Central memory CD8-positive, alpha-beta T cell (primary cell): ENCODE data around the gene PURB.
"Not testable (repeated sequence)": the region's sequence is repeated elsewhere in the genome, so short reads cannot be mapped to it uniquely, and the experiment has no call there.

ENCODE experiments used
- ATAC-seq: fragments of 150-1000 bp; cut with Tn5 transposase; replicated peaks from 2 replicates; pipeline ENCODE4 v1.10.0; 2022; ENCODE audit warnings: mild to moderate bottlenecking, moderate FRiP score, moderate number of reproducible peaks; ENCODE audit not compliant: poor library complexity, severe bottlenecking; ENCODE audit errors: extremely low read depth
- DNase-seq, 2 donors: peaks; one replicate each; pipeline ENCODE4 v3.0.0; 2021; ENCODE audit warnings: low spot score in 2 of 2
- H3K27ac Mint-ChIP-seq: one replicate; pipeline ENCODE4 v1.8.0; 2022; ENCODE audit warnings: low read depth, mild to moderate bottlenecking, moderate library complexity, mixed read lengths
- H3K27me3 Mint-ChIP-seq: one replicate; pipeline ENCODE4 v1.8.0; 2022; ENCODE audit warnings: mixed read lengths
- H3K36me3 Mint-ChIP-seq: one replicate; pipeline ENCODE4 v1.8.0; 2022; ENCODE audit warnings: mild to moderate bottlenecking, moderate library complexity, mixed read lengths; ENCODE audit not compliant: insufficient read depth
- H3K4me1 Mint-ChIP-seq: one replicate; pipeline ENCODE4 v1.8.0; 2022; ENCODE audit warnings: mixed read lengths
- H3K4me3 Mint-ChIP-seq: one replicate; pipeline ENCODE4 v1.8.0; 2022; ENCODE audit warnings: mild to moderate bottlenecking, moderate library complexity, mixed read lengths
- H3K9me3 Mint-ChIP-seq: one replicate; pipeline ENCODE4 v1.8.0; 2022; ENCODE audit warnings: mixed read lengths

Gene PURB

DNA sequence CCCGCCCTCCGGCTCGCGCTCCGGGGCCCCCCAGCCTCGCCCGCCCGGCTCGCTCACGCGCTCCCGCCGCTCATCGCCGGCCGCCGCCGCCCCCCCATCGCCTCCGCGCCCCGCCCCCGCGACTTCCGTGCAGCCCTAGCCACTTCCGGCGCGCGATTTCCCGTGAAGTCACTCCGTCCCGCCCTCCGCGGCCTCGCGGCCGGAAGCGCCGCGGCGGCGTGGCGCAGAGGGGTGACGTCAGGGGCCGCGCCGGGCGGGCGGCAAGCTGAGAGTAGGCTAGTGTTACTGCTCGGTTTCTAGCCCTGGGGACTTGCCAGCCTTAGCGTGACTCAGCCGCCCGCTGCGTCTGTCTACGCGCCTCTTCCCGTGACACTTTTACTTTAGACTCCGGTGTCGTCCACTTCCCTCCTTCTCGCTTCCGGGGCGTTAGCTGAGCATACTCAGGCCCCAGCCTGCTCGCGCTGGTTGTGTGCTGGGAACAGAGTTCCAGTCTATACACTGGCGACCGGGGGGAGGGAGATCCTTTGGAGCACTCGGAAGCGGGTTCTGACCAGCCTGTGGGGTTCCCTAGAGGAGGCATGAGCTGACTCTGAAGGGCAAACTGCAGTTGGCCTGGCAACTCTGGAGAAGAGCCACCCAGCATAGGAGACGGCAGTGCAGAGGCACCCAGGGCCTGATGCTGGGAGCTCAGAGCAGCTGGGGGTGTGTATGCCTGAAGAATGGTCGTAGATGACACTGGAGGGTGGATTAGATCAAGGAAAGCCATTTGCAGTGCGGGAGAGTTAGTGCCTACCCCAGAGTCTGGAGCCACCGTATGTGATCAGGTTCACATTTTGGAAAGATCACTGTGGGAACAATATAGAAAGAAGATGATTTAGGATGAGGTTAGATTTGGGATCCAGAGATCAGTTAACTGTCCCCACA, at the start of gene PURB:
TSS of gene PURB (minus strand) at position 137 of the 924 bp plus-strand sequence. CDS start 182 bp downstream, outside the sequence.
- no peaks in the 10 kb centered on the region for H3K27me3 Mint-ChIP-seq
- peak; percentile 91 for ATAC-seq

DNA sequence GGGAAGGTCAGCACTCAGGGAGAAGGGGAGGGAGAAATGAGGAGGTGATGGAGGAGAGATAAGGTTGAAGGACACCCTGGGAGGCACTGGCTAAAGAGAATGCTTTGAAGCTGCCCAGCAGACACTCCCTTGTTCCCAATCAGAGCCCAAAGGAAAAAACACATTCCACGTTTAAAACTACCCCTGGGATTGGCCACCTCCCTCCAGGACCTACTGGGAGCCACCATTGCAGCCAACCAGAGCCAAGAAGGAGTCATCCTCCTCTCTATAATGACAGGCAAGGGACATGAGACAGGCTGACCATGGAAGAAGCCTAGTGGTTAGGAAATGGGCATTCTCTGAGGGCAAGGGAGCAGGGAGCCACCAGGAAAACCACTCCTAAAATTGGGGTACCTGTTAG, 49.7 kb upstream of the PURB start:
- no peak overlapping the region for H3K4me3 Mint-ChIP-seq
- H3K4me1 Mint-ChIP-seq: no peaks in the 10 kb centered on the region
- H3K9me3 Mint-ChIP-seq: no peaks in the 10 kb centered on the region
- DNase-seq (no peak), ATAC-seq (no peak)
- no peaks in the 10 kb centered on the region for H3K36me3 Mint-ChIP-seq
- no peak overlapping the region for H3K27ac Mint-ChIP-seq
- H3K27me3 Mint-ChIP-seq: peaks cover 37% of the 10 kb centered on the region

More for the DNA sequence above, at the start of gene PURB:
- Mint-ChIP-seq H3K27ac (peak within 1 kb of the TSS; percentile 100), H3K4me3 (peak within 1 kb of the TSS; percentile 95), H3K9me3 (no peaks in the 10 kb centered on the region), H3K4me1 (peaks cover 39% of the 10 kb centered on the region), H3K36me3 (peaks cover 19% of the 10 kb centered on the region)
- DNase-seq: peak; percentile 91 to 96

DNA sequence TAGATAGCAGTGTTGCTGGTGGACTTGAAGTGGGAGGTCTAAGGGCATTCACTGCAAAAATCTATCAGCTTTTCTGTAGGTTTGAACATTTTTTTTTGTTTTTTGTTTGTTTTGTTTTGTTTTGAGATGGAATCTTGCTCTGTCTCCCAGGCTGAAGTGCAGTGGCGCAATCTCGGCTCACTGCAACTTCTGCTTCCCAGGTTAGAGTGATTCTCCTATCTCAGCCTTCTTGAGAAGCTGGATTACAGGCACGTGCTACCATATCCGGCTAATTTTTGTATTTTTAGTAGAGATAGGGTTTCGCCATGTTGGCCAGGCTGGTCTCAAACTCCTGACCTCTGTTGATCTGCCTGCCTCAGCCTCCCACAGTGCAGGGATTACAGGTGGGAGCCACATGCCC, 49.2 kb upstream of the PURB start:
- not testable (repeated sequence) for DNase-seq

DNA sequence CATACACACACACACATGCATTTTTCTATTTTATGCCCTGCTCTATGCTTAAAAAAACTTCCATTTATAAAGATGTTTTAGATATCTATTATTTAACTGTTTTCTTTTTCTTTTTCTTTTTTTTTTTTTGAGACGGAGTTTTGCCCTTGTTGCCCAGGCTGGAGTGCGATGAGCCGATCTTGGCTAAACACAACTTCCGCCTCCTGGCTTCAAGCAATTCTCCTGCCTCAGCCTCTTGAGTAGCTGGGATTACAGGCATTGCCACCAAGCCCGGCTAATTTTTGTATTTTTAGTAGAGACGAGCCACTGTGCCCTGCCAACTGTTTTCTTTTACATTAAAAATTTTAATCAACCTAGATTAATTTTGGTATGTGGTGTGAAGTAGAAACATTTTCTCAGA, 45.6 kb upstream of the PURB start:
- H3K27me3 Mint-ChIP-seq: peaks cover 51% of the 10 kb centered on the region
- no peak overlapping the region for H3K4me3 Mint-ChIP-seq
- no peaks in the 10 kb centered on the region for H3K9me3 Mint-ChIP-seq
- no peaks in the 10 kb centered on the region for H3K36me3 Mint-ChIP-seq
- DNase-seq (no peak), ATAC-seq (no peak)
- no peaks in the 10 kb centered on the region for H3K4me1 Mint-ChIP-seq
- H3K27ac Mint-ChIP-seq: no peak overlapping the region

More for the DNA sequence above, 49.2 kb upstream of the PURB start:
- not testable (repeated sequence) for H3K4me3 Mint-ChIP-seq, H3K36me3 Mint-ChIP-seq, H3K27ac Mint-ChIP-seq, H3K4me1 Mint-ChIP-seq, ATAC-seq, H3K9me3 Mint-ChIP-seq
- peaks cover 42% of the 10 kb centered on the region for H3K27me3 Mint-ChIP-seq

DNA sequence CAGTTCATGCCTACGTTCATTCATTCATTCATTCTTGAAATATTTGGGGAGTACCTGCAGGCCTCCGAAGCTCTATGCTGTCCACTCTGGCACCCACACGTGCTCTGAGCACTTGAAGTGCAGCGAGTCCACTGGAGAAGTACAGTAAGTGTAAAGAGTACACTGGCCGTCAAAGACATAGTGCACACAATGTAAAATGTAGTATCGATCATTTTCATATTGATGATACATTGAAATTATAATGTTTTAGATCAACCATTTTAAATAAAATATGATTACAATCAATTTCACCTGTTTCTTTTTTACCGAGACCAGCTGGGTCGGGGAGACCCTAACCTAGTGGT, 37.0 kb upstream of the PURB start:
- no peaks in the 10 kb centered on the region for H3K9me3 Mint-ChIP-seq
- H3K27ac Mint-ChIP-seq: no peak overlapping the region
- ATAC-seq (no peak), DNase-seq (no peak)
- no peak overlapping the region for H3K4me3 Mint-ChIP-seq
- H3K4me1 Mint-ChIP-seq: peaks cover 5% of the 10 kb centered on the region
- no peaks in the 10 kb centered on the region for H3K27me3 Mint-ChIP-seq
- H3K36me3 Mint-ChIP-seq: no peaks in the 10 kb centered on the region

GRCh38 chr7:44921607-44922350, 36.4 kb upstream of the PURB start:
- ATAC-seq (peak; percentile 95), DNase-seq (peak; percentile 86 to 98)
- H3K4me3 Mint-ChIP-seq: no peak overlapping the region
- H3K27ac Mint-ChIP-seq: no peak overlapping the region
- H3K27me3 Mint-ChIP-seq: no peaks in the 10 kb centered on the region
- H3K4me1 Mint-ChIP-seq: peaks cover 5% of the 10 kb centered on the region
- no peaks in the 10 kb centered on the region for H3K9me3 Mint-ChIP-seq
- H3K36me3 Mint-ChIP-seq: no peaks in the 10 kb centered on the region

DNA sequence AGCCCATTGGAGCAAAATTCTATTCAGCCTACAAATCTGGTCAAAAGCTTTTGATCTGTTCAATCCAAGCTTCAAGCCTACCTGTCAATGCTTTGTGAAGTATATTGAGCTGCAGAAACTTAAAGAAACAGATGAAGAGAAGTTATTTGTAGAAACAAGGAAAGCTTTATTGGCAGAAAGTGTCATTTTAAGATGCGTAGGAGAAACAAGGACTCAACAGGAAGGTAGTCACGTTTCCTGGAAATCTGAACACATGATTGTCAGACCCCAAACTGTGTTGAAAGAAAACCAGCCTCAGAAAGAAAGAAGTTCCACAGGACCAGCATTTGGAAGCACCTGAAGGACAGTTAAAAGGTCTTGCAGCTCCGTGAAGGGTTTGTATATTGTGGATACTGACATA, 34.8 kb upstream of the PURB start:
- Mint-ChIP-seq H3K36me3 (no peaks in the 10 kb centered on the region), H3K4me1 (peaks cover 7% of the 10 kb centered on the region), H3K4me3 (no peak overlapping the region), H3K27me3 (no peaks in the 10 kb centered on the region), H3K9me3 (no peaks in the 10 kb centered on the region), H3K27ac (no peak overlapping the region)
- no peak for ATAC-seq
- no peak for DNase-seq

GRCh38 chr7:44918029-44918428, 32.7 kb upstream of the PURB start:
- no peak overlapping the region for H3K4me3 Mint-ChIP-seq
- no peaks in the 10 kb centered on the region for H3K27me3 Mint-ChIP-seq
- no peak overlapping the region for H3K27ac Mint-ChIP-seq
- DNase-seq (no peak), ATAC-seq (no peak)
- peaks cover 10% of the 10 kb centered on the region for H3K4me1 Mint-ChIP-seq
- peaks cover 4% of the 10 kb centered on the region for H3K36me3 Mint-ChIP-seq
- no peaks in the 10 kb centered on the region for H3K9me3 Mint-ChIP-seq

- no peak overlapping the region for H3K4me3 Mint-ChIP-seq
- DNase-seq (no peak), ATAC-seq (no peak)
- H3K36me3 Mint-ChIP-seq: peaks cover 4% of the 10 kb centered on the region
- peaks cover 10% of the 10 kb centered on the region for H3K4me1 Mint-ChIP-seq
- H3K27ac Mint-ChIP-seq: no peak overlapping the region
- H3K27me3 Mint-ChIP-seq: no peaks in the 10 kb centered on the region
- H3K9me3 Mint-ChIP-seq: no peaks in the 10 kb centered on the region
These were observed 32.1 kb upstream of the PURB start for GRCh38 chr7:44917465-44917864.

DNA sequence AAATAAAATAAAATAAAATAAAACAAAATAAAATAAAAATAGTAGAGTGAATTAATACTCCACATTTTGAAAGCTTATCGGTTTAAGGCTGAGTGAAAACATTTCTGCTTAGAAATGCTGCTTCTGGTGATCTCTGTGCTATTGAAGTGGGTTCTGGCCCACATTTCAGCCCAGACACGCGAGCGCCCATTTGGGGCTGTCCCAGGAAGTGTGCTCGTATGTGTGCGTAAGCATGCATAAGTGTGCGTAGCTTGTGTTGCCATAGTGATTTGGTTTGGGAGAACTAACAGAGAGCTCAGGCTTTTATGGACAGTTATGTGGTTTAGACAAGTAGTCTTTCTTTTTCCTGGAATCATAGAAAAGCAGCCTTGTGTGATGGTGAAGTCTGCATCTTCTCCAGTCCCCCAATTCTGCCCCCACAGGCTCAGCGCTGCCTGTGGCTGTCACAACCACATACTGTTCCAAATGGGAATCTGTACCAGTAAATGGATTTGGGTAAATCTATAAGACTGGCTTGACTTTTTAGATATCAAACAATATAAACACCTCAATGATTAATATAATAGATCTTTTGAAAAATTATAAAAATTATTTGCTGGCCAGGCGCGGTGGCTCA, 29.8 kb upstream of the PURB start:
- peak; percentile 96 for ATAC-seq
- peak in 1 of 2 donors; percentile 60 for DNase-seq
- H3K36me3 Mint-ChIP-seq: peaks cover 4% of the 10 kb centered on the region
- H3K27ac Mint-ChIP-seq: no peak overlapping the region
- peaks cover 5% of the 10 kb centered on the region for H3K4me1 Mint-ChIP-seq
- H3K9me3 Mint-ChIP-seq: no peaks in the 10 kb centered on the region
- H3K4me3 Mint-ChIP-seq: no peak overlapping the region
- H3K27me3 Mint-ChIP-seq: no peaks in the 10 kb centered on the region

GRCh38 chr7:44912775-44913347, 27.5 kb upstream of the PURB start:
- H3K36me3 Mint-ChIP-seq: peaks cover 6% of the 10 kb centered on the region

GRCh38 chr7:44911911-44912310, 26.6 kb upstream of the PURB start:
- no peak for DNase-seq
- peaks cover 6% of the 10 kb centered on the region for H3K36me3 Mint-ChIP-seq
- no peak for ATAC-seq
- H3K9me3 Mint-ChIP-seq: no peaks in the 10 kb centered on the region
- no peaks in the 10 kb centered on the region for H3K27me3 Mint-ChIP-seq
- H3K27ac Mint-ChIP-seq: peak overlapping the region; percentile 46
- no peak overlapping the region for H3K4me3 Mint-ChIP-seq
- peaks cover 5% of the 10 kb centered on the region for H3K4me1 Mint-ChIP-seq

More at GRCh38 chr7:44912775-44913347, 27.5 kb upstream of the PURB start:
- DNase-seq (no peak), ATAC-seq (no peak)
- Mint-ChIP-seq H3K4me1 (peaks cover 5% of the 10 kb centered on the region), H3K27me3 (no peaks in the 10 kb centered on the region), H3K27ac (peak overlapping the region; percentile 46), H3K9me3 (no peaks in the 10 kb centered on the region), H3K4me3 (no peak overlapping the region)
